Ascending aorta (tissue), 2 donors: ENCODE measurements around the gene SLC36A2. TPM values are rescaled to one million over a fixed set of nuclear protein-coding genes. Genes with fewer than 3 reads are reported as not detected.

ENCODE experiments used
- DNase-seq, 2 donors: peaks; one replicate each; pipeline ENCODE4 v3.0.0-alpha.2; 2019; ENCODE audit warnings: low spot score in 2 of 2
- H3K27ac ChIP-seq, 2 donors: fragments of 200-600 bp; sonication (generic); one replicate each; pipeline ENCODE4 v1.5.1; 2016 to 2017; ENCODE audit warnings: mild to moderate bottlenecking in 1 of 2
- H3K27me3 ChIP-seq: fragments of 200-600 bp; sonication (generic); one replicate; pipeline ENCODE4 v1.5.1; 2017
- H3K36me3 ChIP-seq, 2 donors: fragments of 200-600 bp; sonication (generic); one replicate each; pipeline ENCODE4 v1.5.1; 2016
- H3K4me1 ChIP-seq, 2 donors: fragments of 200-600 bp; sonication (generic); one replicate each; pipeline ENCODE4 v1.5.1; 2016 to 2017; ENCODE audit warnings: mild to moderate bottlenecking in 1 of 2
- H3K4me3 ChIP-seq, 2 donors: fragments of 200-600 bp; sonication (generic); one replicate each; pipeline ENCODE4 v1.5.1; 2016 to 2017; ENCODE audit warnings: mild to moderate bottlenecking in 1 of 2
- H3K9me3 ChIP-seq, 2 donors: fragments of 200-600 bp; sonication (generic); one replicate each; pipeline ENCODE4 v1.5.1; 2016
- intact Hi-C: fragments of 100-400 bp; cut with DNase I; formaldehyde crosslinking; loops from one replicate; pipeline ENCODE4 v1.15.1; 2023
- total RNA-seq: library from RNA; depleted of rRNA; stranded (reverse); fragments of >200 nt; gene quantifications from one replicate; pipeline ENCODE4 v1.1.0, GENCODE V29; 2016
- TF ChIP-seq, protein P1 (sequence below), 3 experiments: fragments of 200-600 bp in 2 of 3; fragments of 450-650 bp in 1 of 3; sonication (generic) in 2 of 3; IDR thresholded peaks; one replicate each; pipeline ENCODE4 v1.5.1; 2016 to 2019; ENCODE audit warnings: antibody characterized with exemption in 3 of 3, mild to moderate bottlenecking in 1 of 3, moderate library complexity in 1 of 3

SLC36A2 gene
- total RNA-seq, 1 donor from 2014 or later: 0.75 TPM

DNA sequence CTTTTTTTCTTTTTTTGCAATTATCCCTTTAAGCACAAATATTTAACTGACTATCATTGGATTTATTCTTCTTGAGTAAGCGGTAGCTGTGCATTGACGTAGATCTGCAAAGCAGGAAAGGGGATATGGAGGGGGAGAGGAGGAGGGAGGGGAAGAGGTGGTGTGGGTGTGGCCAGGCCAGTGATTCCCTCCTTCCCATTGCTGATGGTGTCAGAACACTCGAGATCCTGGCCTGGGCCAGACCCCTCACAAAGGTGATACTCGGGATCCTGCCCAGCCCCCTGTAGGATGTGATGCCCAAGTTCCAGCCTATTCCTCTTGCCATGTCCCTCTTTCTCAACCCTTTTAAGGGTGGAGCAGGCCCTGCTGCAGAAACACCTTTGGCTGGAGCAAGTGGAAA is 53.7 kb downstream of the SLC36A2 start:
- TF ChIP-seq, protein P1, sequence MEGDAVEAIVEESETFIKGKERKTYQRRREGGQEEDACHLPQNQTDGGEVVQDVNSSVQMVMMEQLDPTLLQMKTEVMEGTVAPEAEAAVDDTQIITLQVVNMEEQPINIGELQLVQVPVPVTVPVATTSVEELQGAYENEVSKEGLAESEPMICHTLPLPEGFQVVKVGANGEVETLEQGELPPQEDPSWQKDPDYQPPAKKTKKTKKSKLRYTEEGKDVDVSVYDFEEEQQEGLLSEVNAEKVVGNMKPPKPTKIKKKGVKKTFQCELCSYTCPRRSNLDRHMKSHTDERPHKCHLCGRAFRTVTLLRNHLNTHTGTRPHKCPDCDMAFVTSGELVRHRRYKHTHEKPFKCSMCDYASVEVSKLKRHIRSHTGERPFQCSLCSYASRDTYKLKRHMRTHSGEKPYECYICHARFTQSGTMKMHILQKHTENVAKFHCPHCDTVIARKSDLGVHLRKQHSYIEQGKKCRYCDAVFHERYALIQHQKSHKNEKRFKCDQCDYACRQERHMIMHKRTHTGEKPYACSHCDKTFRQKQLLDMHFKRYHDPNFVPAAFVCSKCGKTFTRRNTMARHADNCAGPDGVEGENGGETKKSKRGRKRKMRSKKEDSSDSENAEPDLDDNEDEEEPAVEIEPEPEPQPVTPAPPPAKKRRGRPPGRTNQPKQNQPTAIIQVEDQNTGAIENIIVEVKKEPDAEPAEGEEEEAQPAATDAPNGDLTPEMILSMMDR (IDR thresholded peaks at IDR 0.05): no peak
- Histone ChIP-seq H3K27me3 (no peaks in the 10 kb centered on the region), H3K27ac (no peak overlapping the region), H3K36me3 (no peaks in the 10 kb centered on the region), H3K4me3 (no peak overlapping the region), H3K9me3 (no peaks in the 10 kb centered on the region), H3K4me1 (no peaks in the 10 kb centered on the region)
- no peak for DNase-seq
- intact Hi-C loops: no loop called here

DNA sequence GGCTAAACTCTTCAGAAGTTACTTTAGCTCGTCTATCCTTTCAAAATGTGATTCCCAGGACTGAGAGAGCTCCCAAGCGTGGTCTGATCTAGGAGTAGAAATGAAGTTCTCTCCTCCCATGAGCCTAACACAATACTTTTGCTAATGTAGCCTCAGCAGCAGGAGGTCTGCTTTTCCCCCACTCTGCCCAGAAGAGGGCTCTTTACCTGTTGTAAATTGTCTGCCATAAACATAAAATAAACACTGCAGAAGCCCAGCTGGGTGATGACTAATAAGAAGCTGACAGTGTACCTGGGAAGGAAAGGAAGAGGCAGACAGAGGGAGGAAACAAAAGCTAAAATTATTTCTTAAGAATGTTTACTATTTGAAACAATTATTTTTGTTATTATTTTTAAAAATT is 59.2 kb downstream of the SLC36A2 start:
- TF ChIP-seq, protein P1 (IDR thresholded peaks at IDR 0.05): no peak
- no peaks in the 10 kb centered on the region for H3K4me1 ChIP-seq
- H3K27me3 ChIP-seq: no peaks in the 10 kb centered on the region
- H3K9me3 ChIP-seq: no peaks in the 10 kb centered on the region
- H3K36me3 ChIP-seq: no peaks in the 10 kb centered on the region
- no peak overlapping the region for H3K27ac ChIP-seq
- H3K4me3 ChIP-seq: no peak overlapping the region
- no peak for DNase-seq
- intact Hi-C loops: no loop called here

DNA sequence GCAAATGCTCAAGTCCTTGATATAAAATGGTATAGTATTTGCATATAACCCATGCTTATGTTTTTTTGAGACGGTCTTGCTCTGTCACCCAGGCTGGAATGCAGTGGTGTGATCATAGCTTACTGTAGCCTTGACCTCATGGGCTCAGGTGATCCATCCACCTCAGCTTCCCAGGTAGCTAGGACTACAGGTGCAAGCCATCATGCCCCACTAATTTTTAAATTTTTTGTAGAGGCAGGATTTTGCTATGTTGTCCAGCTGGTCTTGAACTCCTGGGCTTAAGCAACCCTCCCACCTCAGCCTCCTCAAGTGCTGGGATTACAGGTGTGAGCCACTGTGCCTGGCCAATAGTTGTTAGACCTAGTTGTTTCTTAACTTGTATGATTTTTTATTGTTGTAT is 61.1 kb downstream of the SLC36A2 start:
- TF ChIP-seq, protein P1 (IDR thresholded peaks at IDR 0.05): no peak
- H3K27me3 ChIP-seq: no peaks in the 10 kb centered on the region
- no peaks in the 10 kb centered on the region for H3K9me3 ChIP-seq
- H3K36me3 ChIP-seq: no peaks in the 10 kb centered on the region
- H3K27ac ChIP-seq: no peak overlapping the region
- H3K4me3 ChIP-seq: no peak overlapping the region
- H3K4me1 ChIP-seq: no peaks in the 10 kb centered on the region
- intact Hi-C loops: no loop called here
- no peak for DNase-seq

DNA sequence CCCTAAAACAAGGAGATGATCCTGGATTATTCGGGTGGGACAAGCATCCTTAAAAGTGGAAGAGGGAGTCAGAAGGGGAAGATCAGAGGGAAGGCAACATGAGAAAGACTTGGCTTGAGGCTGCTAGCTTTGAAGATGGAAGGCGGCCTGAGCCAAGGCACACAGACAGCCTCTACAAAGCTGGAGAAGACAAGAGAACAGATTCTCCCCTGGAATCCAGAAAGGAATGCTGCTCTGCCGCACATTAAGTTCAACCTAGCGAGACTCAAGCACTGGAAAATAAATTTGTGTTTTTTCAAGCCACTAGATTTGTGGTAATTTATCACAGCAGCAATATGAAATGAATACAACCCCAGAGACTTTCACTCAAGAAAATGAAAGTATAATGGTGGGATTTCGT is 61.7 kb downstream of the SLC36A2 start:
- Histone ChIP-seq H3K4me3 (no peak overlapping the region), H3K4me1 (no peaks in the 10 kb centered on the region), H3K9me3 (no peaks in the 10 kb centered on the region), H3K27me3 (no peaks in the 10 kb centered on the region), H3K36me3 (no peaks in the 10 kb centered on the region), H3K27ac (no peak overlapping the region)
- intact Hi-C loops: no loop called here
- TF ChIP-seq, protein P1 (IDR thresholded peaks at IDR 0.05): no peak
- DNase-seq: no peak

DNA sequence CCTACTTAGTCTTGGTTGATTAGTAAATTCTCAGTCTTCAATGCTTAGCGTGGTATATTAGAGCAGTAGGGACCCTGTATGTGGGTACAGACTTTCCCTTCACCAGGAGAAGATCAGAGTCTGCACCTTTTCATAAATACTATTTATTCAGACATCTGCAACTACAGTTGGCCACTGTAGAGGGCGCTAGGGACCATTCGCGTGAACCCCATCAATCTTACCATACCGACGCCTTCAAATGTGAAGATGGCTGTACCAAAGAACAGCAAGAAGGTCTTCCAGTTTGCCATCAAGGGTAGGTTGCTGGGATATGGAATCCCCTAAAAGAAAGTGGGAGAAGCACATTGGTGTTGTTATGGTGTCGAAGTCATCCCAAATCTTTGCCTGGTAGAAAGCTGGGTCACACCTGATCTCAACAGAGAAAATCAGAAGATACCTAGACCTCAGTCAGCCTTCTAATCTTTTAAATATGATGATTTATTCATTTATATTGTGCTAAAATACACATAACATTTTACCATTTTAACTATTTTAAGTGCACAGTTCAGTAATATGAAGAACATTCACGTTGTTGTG is 62.9 kb downstream of the SLC36A2 start:
- TF ChIP-seq, protein P1 (IDR thresholded peaks at IDR 0.05): no peak
- H3K27me3 ChIP-seq: no peaks in the 10 kb centered on the region

More for the DNA sequence above, 62.9 kb downstream of the SLC36A2 start:
- Histone ChIP-seq H3K27ac (no peak overlapping the region), H3K4me3 (no peak overlapping the region), H3K9me3 (no peaks in the 10 kb centered on the region), H3K36me3 (no peaks in the 10 kb centered on the region), H3K4me1 (no peaks in the 10 kb centered on the region)
- intact Hi-C loops: no loop called here
- DNase-seq: no peak
